Keratinocyte (primary cell): ENCODE results near the gene CCDC24.

Experiments
- CTCF ChIP-seq, 3 experiments: IDR thresholded peaks in 1 of 3; conservative IDR thresholded peaks in 1 of 3; optimal IDR thresholded peaks in 1 of 3; 2 replicates in 2 of 3; 3 replicates in 1 of 3; pipeline versions ENCODE3 to v1.5.1; 2011; ENCODE audit warnings: low read length in 3 of 3, mild to moderate bottlenecking in 3 of 3, moderate library complexity in 2 of 3, control low read depth in 1 of 3, inconsistent platforms in 1 of 3; ENCODE audit not compliant: insufficient read depth in 2 of 3; ENCODE audit errors: extremely low read depth in 1 of 3
- EZH2 ChIP-seq: IDR thresholded peaks from one replicate; pipeline ENCODE4 v1.6.1; 2012; ENCODE audit warnings: inconsistent platforms, mild to moderate bottlenecking, low read length, moderate library complexity

DNA sequence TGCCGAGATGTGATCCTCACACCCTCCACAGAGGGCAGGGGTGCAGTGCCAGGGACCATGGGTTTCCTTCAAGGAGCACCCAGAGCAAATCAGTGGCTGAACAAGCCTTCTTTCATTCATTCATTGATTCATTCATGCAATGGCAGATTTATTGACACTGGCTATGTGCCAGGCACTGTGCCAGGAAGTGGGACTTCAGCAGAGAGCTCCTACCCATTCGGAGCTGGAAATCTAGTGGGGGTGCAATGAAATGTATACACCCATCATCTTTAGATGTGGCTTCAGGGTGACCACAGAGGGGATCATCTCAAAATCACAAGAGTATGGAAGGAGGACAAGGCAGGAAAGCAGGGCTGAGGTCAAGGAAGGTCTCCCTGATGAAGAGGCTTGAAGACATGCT lies 21.0 kb downstream of the CCDC24 start:
- TF ChIP-seq CTCF (optimal IDR thresholded peaks at IDR 0.05 in 1 of 3, IDR thresholded peaks at IDR 0.05 in 1 of 3, conservative IDR thresholded peaks at IDR 0.05 in 1 of 3; ENCODE audit: extremely low read depth in 1 of 3, insufficient read depth in 2 of 3, low read length in 3 of 3) (no peak), EZH2 (no peak)
